Heart right ventricle (tissue), 16 donors: ENCODE data around the gene SLC4A8. TPM values are rescaled to one million over a fixed set of nuclear protein-coding genes. Genes with fewer than 3 reads are reported as not detected.

Source experiments
- ATAC-seq, 8 donors: fragments of 200-7000 bp; cut with Tn5 transposase; one replicate each; pipeline ENCODE4 v1.9.1; 2020; ENCODE audit warnings: mild to moderate bottlenecking in 8 of 8, moderate library complexity in 8 of 8, moderate number of reproducible peaks in 1 of 8
- DNase-seq, 2 donors: peaks; one replicate each; pipeline ENCODE4 v3.0.0-alpha.2; 2020
- H3K27ac ChIP-seq, 10 donors: fragments of 200-600 bp; sonication (generic) in 2 of 10; one replicate each; pipeline versions ENCODE4 v1.5.0 to v1.8.0; 2020 to 2022; ENCODE audit warnings: mild to moderate bottlenecking in 3 of 10
- H3K27me3 ChIP-seq, 7 donors: fragments of 200-600 bp; one replicate each; pipeline ENCODE4 v1.8.0; 2021 to 2022; ENCODE audit warnings: mild to moderate bottlenecking in 2 of 7
- H3K36me3 ChIP-seq, 9 donors: fragments of 200-600 bp; sonication (generic) in 1 of 9; one replicate each; pipeline versions ENCODE4 v1.5.0 to v1.8.0; 2020 to 2022; ENCODE audit warnings: mild to moderate bottlenecking in 2 of 9
- H3K4me1 ChIP-seq, 9 donors: fragments of 200-600 bp; sonication (generic) in 1 of 9; one replicate each; pipeline versions ENCODE4 v1.5.0 to v1.8.0; 2020 to 2022; ENCODE audit warnings: mild to moderate bottlenecking in 4 of 9
- H3K4me3 ChIP-seq, 10 donors: fragments of 200-600 bp; sonication (generic) in 2 of 10; one replicate each; pipeline versions ENCODE4 v1.5.0 to v1.8.0; 2020 to 2022; ENCODE audit warnings: mild to moderate bottlenecking in 7 of 10, moderate library complexity in 2 of 10
- H3K9me3 ChIP-seq, 11 donors: fragments of 200-600 bp in 10 of 11; sonication (generic) in 2 of 11; one replicate each; pipeline versions ENCODE4 v1.5.0 to v1.8.0; 2013 to 2022; ENCODE audit warnings: mild to moderate bottlenecking in 2 of 11, control low read depth in 1 of 11, moderate library complexity in 1 of 11
- WGBS, 2 donors: extraction: QIAGEN DNeasy Blood & Tissue Kit; methylation state at CpG; one replicate each; pipeline ENCODE4 v1.1.7; 2013; ENCODE audit warnings: inconsistent platforms in 1 of 2; 5-methylcytosine and 5-hydroxymethylcytosine counted together
- intact Hi-C, 10 donors: fragments of 100-400 bp; cut with DNase I; formaldehyde crosslinking; loops; one replicate each; pipeline versions ENCODE4 v1.11.1 to v1.14.2; 2022
- polyA plus RNA-seq, 2 donors: library from polyadenylated mRNA; stranded (reverse); fragments of 200-250 nt; gene quantifications; one replicate each; pipeline ENCODE4 v1.2.3, GENCODE V29; 2013
- total RNA-seq, 10 donors: library from RNA; stranded (reverse); fragmentation: NEBNext Ultra II Directional in 3 of 10; extraction: Animal tissue kit (Norgen Biotek cat#: 25700) in 3 of 10; gene quantifications; one replicate each; pipeline versions ENCODE4 v1.2.1 to v1.2.4, GENCODE V29; 2021 to 2023
- TF ChIP-seq, protein P1 (sequence below), 9 donors: fragments of 200-600 bp; sonication (generic) in 2 of 9; IDR thresholded peaks; one replicate each; pipeline versions ENCODE4 v1.5.0 to v1.8.0; 2021 to 2022; ENCODE audit warnings: antibody characterized with exemption in 9 of 9, mild to moderate bottlenecking in 5 of 9, moderate library complexity in 1 of 9
- donor health status: Arrhythmogenic right ventricular cardiomyopathy.
- donor health status: ischemic (EF 13 %, LVEDD 7.1; RV severe dilation, severe dysfunction).
- donor health status: healthy with polysubstance abuse.
- donor health status: DM: no; HTN: yes; CAD: no.
- donor health status: DM: no; HTN: no; CAD: no.
- donor health status: ischemic (EF 25% LVEDD 6.9; RV normal size, moderate dysfunction).
- donor health status: ischemic (EF 25% LVEDD 5.7; RV mildly dilated, moderate dysfunction).
- donor health status: healthy.
- donor health status: DM: yes; HTN: yes; CAD: no.
- donor health status: Ischemic cardiomyopathy.
- donor health status: ischemic (EF 35%, LVEDD 5.7; RV mildly dilated, moderate dysfunction).
- donor health status: nonischemic (EF 11% LVEDD 7.7; RV severe dilation, severe dysfunction).
- donor health status: DM: yes; HTN: yes; CAD: no.
- donor health status: PGD.
- donor health status: ischemic (EF 29% LVEDD 5.4; RV normal size, mild dysfunction).
- donor health status: nonischemic (EF 23%, LVEDD 6.1; RV moderate dilation, normal function).

Gene SLC4A8
- total and polyA plus RNA-seq, 12 donors, result 0.12 to 1.8 (median 0.58) TPM

- intact Hi-C loops, result loop anchor here in 1 of 10 donors (10.0 kb wide), 1 partner anchor 279 kb away; a partner anchor contains a TSS
- DNase-seq (no peak), ATAC-seq (no peak)
- Histone ChIP-seq H3K27me3 (peaks cover 0 to 84% (median 46%) of the 10 kb centered on the region in 7 donors), H3K36me3 (no peaks in the 10 kb centered on the region), H3K9me3 (no peaks in the 10 kb centered on the region), H3K4me1 (no peaks in the 10 kb centered on the region), H3K27ac (no peak overlapping the region), H3K4me3 (no peak overlapping the region)
- WGBS, 2 donors, result 72 to 76% methylated on average over 3 of the region's 3 CpGs
- TF ChIP-seq, protein P1, sequence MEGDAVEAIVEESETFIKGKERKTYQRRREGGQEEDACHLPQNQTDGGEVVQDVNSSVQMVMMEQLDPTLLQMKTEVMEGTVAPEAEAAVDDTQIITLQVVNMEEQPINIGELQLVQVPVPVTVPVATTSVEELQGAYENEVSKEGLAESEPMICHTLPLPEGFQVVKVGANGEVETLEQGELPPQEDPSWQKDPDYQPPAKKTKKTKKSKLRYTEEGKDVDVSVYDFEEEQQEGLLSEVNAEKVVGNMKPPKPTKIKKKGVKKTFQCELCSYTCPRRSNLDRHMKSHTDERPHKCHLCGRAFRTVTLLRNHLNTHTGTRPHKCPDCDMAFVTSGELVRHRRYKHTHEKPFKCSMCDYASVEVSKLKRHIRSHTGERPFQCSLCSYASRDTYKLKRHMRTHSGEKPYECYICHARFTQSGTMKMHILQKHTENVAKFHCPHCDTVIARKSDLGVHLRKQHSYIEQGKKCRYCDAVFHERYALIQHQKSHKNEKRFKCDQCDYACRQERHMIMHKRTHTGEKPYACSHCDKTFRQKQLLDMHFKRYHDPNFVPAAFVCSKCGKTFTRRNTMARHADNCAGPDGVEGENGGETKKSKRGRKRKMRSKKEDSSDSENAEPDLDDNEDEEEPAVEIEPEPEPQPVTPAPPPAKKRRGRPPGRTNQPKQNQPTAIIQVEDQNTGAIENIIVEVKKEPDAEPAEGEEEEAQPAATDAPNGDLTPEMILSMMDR (IDR thresholded peaks at IDR 0.05), result no peak
Observed at GRCh38 chr12:51536159-51536558, 111.5 kb downstream of the SLC4A8 start.

DNA sequence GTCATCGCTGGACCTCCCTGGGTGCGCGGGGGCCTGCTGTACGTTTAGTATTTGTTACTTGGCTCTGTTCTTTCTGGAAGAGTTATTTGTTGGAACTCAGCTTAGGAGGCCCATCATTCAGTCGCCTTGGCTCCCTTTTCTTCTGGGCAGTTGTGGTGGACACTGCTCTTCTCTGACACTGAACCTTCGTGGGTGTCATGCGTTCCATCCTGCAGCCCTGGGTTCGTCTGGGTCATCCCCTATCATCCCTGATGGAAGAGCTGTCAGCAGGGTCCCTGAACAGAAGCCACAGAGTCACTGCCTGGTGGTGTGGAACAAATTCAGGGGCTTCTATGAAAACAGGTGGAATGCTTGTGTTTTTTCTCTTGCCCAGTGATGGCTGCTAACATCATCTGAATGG is 113.5 kb downstream of the SLC4A8 start:
- no peak overlapping the region for H3K27ac ChIP-seq
- no peaks in the 10 kb centered on the region for H3K9me3 ChIP-seq
- DNase-seq (no peak), ATAC-seq (no peak)
- H3K4me1 ChIP-seq, result no peaks in the 10 kb centered on the region
- TF ChIP-seq, protein P1 (IDR thresholded peaks at IDR 0.05), result no peak
- 80% methylated on average over 8 of the region's 8 CpGs for WGBS, 2 donors
- H3K27me3 ChIP-seq, result peaks cover 0 to 72% (median 36%) of the 10 kb centered on the region in 7 donors
- intact Hi-C loops, result loop anchor here in 1 of 10 donors (10.0 kb wide), 1 partner anchor 277 kb away; a partner anchor contains a TSS
- H3K4me3 ChIP-seq, result no peak overlapping the region
- no peaks in the 10 kb centered on the region for H3K36me3 ChIP-seq

DNA sequence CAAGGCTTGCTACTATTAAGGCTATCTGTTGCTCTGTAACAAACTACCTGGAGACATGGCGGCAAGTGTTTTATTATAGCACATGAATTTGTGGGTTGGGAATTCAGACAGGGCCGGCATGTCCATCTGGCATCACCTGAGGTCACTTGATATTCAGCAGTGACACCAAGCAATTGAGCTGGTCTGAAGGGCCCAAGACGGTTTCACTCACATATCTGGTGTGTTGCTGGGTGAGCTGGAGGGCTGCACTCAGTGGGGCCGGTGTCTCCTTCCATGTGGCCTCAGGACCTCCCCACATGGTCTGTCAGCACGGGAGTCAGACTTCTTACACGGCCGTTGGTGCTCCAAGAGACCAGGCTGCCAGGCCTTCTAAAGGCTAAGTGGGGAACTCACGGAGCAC is 114.0 kb downstream of the SLC4A8 start:
- no peaks in the 10 kb centered on the region for H3K36me3 ChIP-seq
- ATAC-seq (no peak), DNase-seq (no peak)
- H3K27ac ChIP-seq, result no peak overlapping the region
- TF ChIP-seq, protein P1 (IDR thresholded peaks at IDR 0.05), result no peak
- no peaks in the 10 kb centered on the region for H3K4me1 ChIP-seq
- H3K27me3 ChIP-seq, result peaks cover 0 to 71% (median 35%) of the 10 kb centered on the region in 7 donors
- 65 to 72% methylated on average over 8 of the region's 8 CpGs for WGBS, 2 donors
- H3K9me3 ChIP-seq, result no peaks in the 10 kb centered on the region
- intact Hi-C loops, result loop anchor here in 1 of 10 donors (10.0 kb wide), 1 partner anchor 276 kb away; a partner anchor contains a TSS
- H3K4me3 ChIP-seq, result no peak overlapping the region

DNA sequence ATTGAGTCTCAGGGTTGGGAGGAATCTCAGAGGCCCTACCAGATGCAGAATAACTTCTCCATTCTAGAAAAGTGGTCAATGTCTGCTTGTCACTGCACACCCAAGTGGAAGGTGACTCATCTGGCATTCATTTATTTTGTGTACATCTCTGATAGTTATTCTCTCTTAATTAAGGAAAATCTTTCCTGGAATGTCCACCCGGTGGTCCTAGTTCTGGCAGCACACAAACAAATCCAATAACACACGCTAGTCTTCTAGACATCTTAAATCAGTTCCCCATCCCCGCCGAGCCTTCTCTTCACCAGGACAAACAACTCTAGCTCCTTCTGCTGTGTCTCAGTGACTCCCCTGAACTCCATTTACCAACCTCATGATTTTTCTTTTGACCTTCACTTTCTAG is 116.4 kb downstream of the SLC4A8 start:
- intact Hi-C loops, result no loop called here
- no peaks in the 10 kb centered on the region for H3K4me1 ChIP-seq
- H3K4me3 ChIP-seq, result no peak overlapping the region
- no peak for DNase-seq
- TF ChIP-seq, protein P1 (IDR thresholded peaks at IDR 0.05), result no peak
- H3K36me3 ChIP-seq, result no peaks in the 10 kb centered on the region
- ATAC-seq, result no peak
- 83 to 92% methylated on average over 4 of the region's 4 CpGs for WGBS, 2 donors
- no peak overlapping the region for H3K27ac ChIP-seq
- H3K27me3 ChIP-seq, result peaks cover 0 to 71% (median 32%) of the 10 kb centered on the region in 7 donors
- H3K9me3 ChIP-seq, result no peaks in the 10 kb centered on the region
